CD4-positive, alpha-beta T cell treated with Interleukin-21 for 1 hour (primary cell): Measurements from ENCODE around the gene NPY1R.

Experiments used
- DNase-seq: peaks from one replicate; pipeline ENCODE4 v3.0.0-alpha.2; 2020

Gene NPY1R

GRCh38 chr4:163332526-163333406 is at the start of gene NPY1R:
TSS of gene NPY1R (minus strand) at chr4:163332596. CDS start at chr4:163326554, 6,042 bp downstream.
- DNase-seq, result peak; percentile 5

GRCh38 chr4:163380703-163381102 is 48.3 kb upstream of the NPY1R start:
- DNase-seq, result no peak

- DNase-seq, result no peak
Observed at GRCh38 chr4:163378661-163379060, 46.3 kb upstream of the NPY1R start.

GRCh38 chr4:163372029-163372428 is 39.6 kb upstream of the NPY1R start:
- DNase-seq, result no peak

GRCh38 chr4:163367651-163368050 is 35.3 kb upstream of the NPY1R start:
- DNase-seq, result no peak

GRCh38 chr4:163356104-163356503 is 23.7 kb upstream of the NPY1R start:
- no peak for DNase-seq

- DNase-seq, result no peak
Observed at GRCh38 chr4:163353054-163353453, 20.7 kb upstream of the NPY1R start.

GRCh38 chr4:163350672-163351071 is 18.3 kb upstream of the NPY1R start:
- DNase-seq, result no peak

- DNase-seq, result no peak
Observed at GRCh38 chr4:163344147-163345125, 12.0 kb upstream of the NPY1R start.

GRCh38 chr4:163343604-163344146 is 11.3 kb upstream of the NPY1R start, which contains the start of gene NPY5R:
TSS of gene NPY5R (plus strand) at chr4:163343892. CDS start at chr4:163350274, 6,382 bp downstream.
- no peak for DNase-seq

GRCh38 chr4:163335384-163335783 is 3.0 kb upstream of the NPY1R start:
- no peak for DNase-seq

GRCh38 chr4:163331629-163332376 is 593 bp downstream of the NPY1R start:
- no peak for DNase-seq

GRCh38 chr4:163330916-163331628 is 1.3 kb downstream of the NPY1R start:
- DNase-seq, result no peak

- DNase-seq, result no peak
Observed at GRCh38 chr4:163317110-163317509, 15.3 kb downstream of the NPY1R start.

GRCh38 chr4:163309466-163309865 is 22.9 kb downstream of the NPY1R start:
- no peak for DNase-seq

GRCh38 chr4:163303069-163303468 is 29.3 kb downstream of the NPY1R start:
- no peak for DNase-seq

GRCh38 chr4:163300445-163300844 is 32.0 kb downstream of the NPY1R start:
- DNase-seq, result no peak

- no peak for DNase-seq
Observed at GRCh38 chr4:163295138-163295537, 37.3 kb downstream of the NPY1R start.

- no peak for DNase-seq
Observed at GRCh38 chr4:163284304-163284703, 48.1 kb downstream of the NPY1R start.

- DNase-seq, result no peak
Observed at GRCh38 chr4:163280703-163281519, 51.5 kb downstream of the NPY1R start.

- DNase-seq, result no peak
Observed at GRCh38 chr4:163279713-163280112, 52.7 kb downstream of the NPY1R start.
